A549 treated with Mapracorat at 1 μM for 4 hours (cell line): ENCODE data around the gene ATIC. TPM values are rescaled to one million over a fixed set of nuclear protein-coding genes. Genes with fewer than 3 reads are reported as not detected.

Experiments used
- total RNA-seq: library from RNA; stranded (reverse); fragments of 200-300 nt; extraction: Qiagen RNA extraction; gene quantifications from 5 replicates; pipeline ENCODE4 v1.2.3, GENCODE V29; 2022

The ATIC gene
- total RNA-seq, result 201 to 218 TPM (median 211 TPM) in 5 replicates

DNA sequence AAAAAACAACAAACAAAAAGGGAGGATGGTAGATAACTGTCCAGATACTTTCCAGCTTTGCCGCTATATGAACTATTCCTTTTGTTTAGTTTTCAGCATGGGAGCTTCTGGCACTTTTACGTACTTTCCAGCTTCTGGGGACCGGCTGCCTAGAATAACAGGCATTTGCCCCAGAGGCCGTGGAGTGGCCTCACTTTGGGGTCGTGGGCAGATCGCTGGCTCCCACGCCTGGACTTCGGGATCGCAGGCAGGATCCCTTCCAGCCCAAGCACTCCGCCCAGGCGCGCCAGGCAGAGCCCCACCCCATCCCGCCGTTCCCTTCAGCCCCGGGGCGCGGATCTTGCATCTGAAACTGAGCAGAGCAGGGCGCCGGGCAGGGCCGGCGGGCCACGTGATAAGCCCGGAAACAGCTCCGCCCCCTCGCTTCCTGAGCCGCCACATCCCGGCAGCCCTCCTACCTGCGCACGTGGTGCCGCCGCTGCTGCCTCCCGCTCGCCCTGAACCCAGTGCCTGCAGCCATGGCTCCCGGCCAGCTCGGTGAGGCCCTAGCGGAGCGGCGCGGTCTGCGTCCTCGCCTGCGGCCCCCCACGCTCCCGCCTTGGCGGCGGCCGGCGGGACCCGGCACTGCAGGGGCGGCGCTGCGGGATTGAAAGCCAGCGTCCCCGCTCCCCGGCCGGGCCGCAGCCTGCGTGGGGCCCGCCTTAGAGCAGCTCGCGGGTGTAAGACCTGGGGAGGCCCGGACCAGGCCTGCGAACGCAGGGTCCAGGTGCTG lies at the start of gene ATIC:
Gene ATIC (plus strand): TSS at position 435 of the 772 bp plus-strand sequence. CDS start 84 bp downstream, at position 519.

Other genes starting within 250 kb of the ATIC start
- gene ABCA12, start 173.4 kb upstream of the ATIC start, total RNA-seq, result 0.14 to 0.32 TPM (median 0.20 TPM) in 5 replicates
- 171 to 279 TPM (median 205 TPM) in 5 replicates for gene FN1, start 124.0 kb downstream of the ATIC start, total RNA-seq